Liver (tissue), 9 donors: ENCODE measurements around the gene C5. TPM values are rescaled to one million over a fixed set of nuclear protein-coding genes. Genes with fewer than 3 reads are reported as not detected.

Source experiments
- DNase-seq: peaks from one replicate; pipeline ENCODE4 v3.0.0-alpha.2; 2017; ENCODE audit warnings: low spot score
- H3K27ac ChIP-seq, 2 donors: one replicate each; pipeline ENCODE4 v1.7.0; 2013; ENCODE audit warnings: inconsistent platforms in 2 of 2, low read length in 2 of 2, control low read depth in 1 of 2, low read depth in 1 of 2, mild to moderate bottlenecking in 1 of 2
- H3K27me3 ChIP-seq, 4 donors: one replicate each; pipeline versions ENCODE4 v1.6.1 to v1.7.0; 2013; ENCODE audit warnings: low read length in 3 of 4, inconsistent platforms in 1 of 4, mild to moderate bottlenecking in 1 of 4, moderate library complexity in 1 of 4; ENCODE audit not compliant: control insufficient read depth in 4 of 4, insufficient read depth in 4 of 4
- H3K36me3 ChIP-seq, 4 donors: one replicate each; pipeline versions ENCODE4 v1.6.1 to v1.7.0; 2013; ENCODE audit warnings: low read length in 3 of 4, mild to moderate bottlenecking in 3 of 4, low read depth in 1 of 4, moderate library complexity in 1 of 4; ENCODE audit not compliant: control insufficient read depth in 4 of 4, insufficient read depth in 3 of 4
- H3K4me1 ChIP-seq, 4 donors: one replicate each; pipeline versions ENCODE4 v1.6.1 to v1.7.0; 2013; ENCODE audit warnings: low read length in 3 of 4, mild to moderate bottlenecking in 3 of 4, moderate library complexity in 1 of 4; ENCODE audit not compliant: control insufficient read depth in 4 of 4, insufficient read depth in 4 of 4
- H3K4me3 ChIP-seq, 3 donors: one replicate each; pipeline versions ENCODE4 v1.6.1 to v1.7.0; 2013; ENCODE audit warnings: low read length in 3 of 3, control low read depth in 1 of 3, low read depth in 1 of 3, mild to moderate bottlenecking in 1 of 3
- H3K9ac ChIP-seq, 2 donors: one replicate each; pipeline ENCODE4 v1.7.0; 2013; ENCODE audit warnings: low read length in 2 of 2, mild to moderate bottlenecking in 2 of 2, moderate library complexity in 2 of 2, control low read depth in 1 of 2, low read depth in 1 of 2
- H3K9me3 ChIP-seq, 4 donors: one replicate each; pipeline versions ENCODE4 v1.6.1 to v1.7.0; 2013; ENCODE audit warnings: low read length in 3 of 4; ENCODE audit not compliant: control insufficient read depth in 4 of 4
- ATF3 ChIP-seq: IDR thresholded peaks from 2 replicates; pipeline ENCODE4 v1.6.1; 2016; ENCODE audit warnings: antibody characterized with exemption
- CTCF ChIP-seq: fragments of 150-350 bp; IDR thresholded peaks from 2 replicates; pipeline ENCODE4 v1.5.1; 2017; ENCODE audit warnings: improper control_type of control experiment, low read depth, low read length; ENCODE audit not compliant: missing input control
- EGR1 ChIP-seq, 2 donors: IDR thresholded peaks; 2 replicates each; pipeline ENCODE4 v1.6.1; 2016 to 2018; ENCODE audit warnings: antibody characterized with exemption in 2 of 2, low read depth in 2 of 2
- FOXA1 ChIP-seq: IDR thresholded peaks from 2 replicates; pipeline ENCODE4 v1.6.1; 2016; ENCODE audit warnings: antibody characterized with exemption
- FOXA2 ChIP-seq: IDR thresholded peaks from 2 replicates; pipeline ENCODE4 v1.6.1; 2016; ENCODE audit warnings: antibody characterized with exemption
- GABPA ChIP-seq, 2 donors: IDR thresholded peaks in 1 of 2; conservative IDR thresholded peaks in 1 of 2; 2 replicates each; pipeline ENCODE4 v1.6.1; 2016; ENCODE audit warnings: antibody characterized with exemption in 2 of 2, mild to moderate bottlenecking in 1 of 2, moderate library complexity in 1 of 2
- HNF4A ChIP-seq, 2 donors: conservative IDR thresholded peaks; 2 replicates each; pipeline ENCODE4 v1.6.1; 2016; ENCODE audit warnings: antibody characterized with exemption in 2 of 2, mild to moderate bottlenecking in 2 of 2
- HNF4G ChIP-seq: IDR thresholded peaks from 2 replicates; pipeline ENCODE4 v1.6.1; 2016; ENCODE audit warnings: antibody characterized with exemption
- JUND ChIP-seq, 2 donors: IDR thresholded peaks; 2 replicates each; pipeline ENCODE4 v1.6.1; 2016; ENCODE audit warnings: antibody characterized with exemption in 2 of 2
- MAX ChIP-seq: IDR thresholded peaks from 2 replicates; pipeline ENCODE4 v1.6.1; 2016; ENCODE audit warnings: antibody characterized with exemption
- NR2F2 ChIP-seq: IDR thresholded peaks from 2 replicates; pipeline ENCODE4 v1.6.1; 2016; ENCODE audit warnings: antibody characterized with exemption
- RAD21 ChIP-seq, 2 donors: IDR thresholded peaks; 2 replicates each; pipeline ENCODE4 v1.6.1; 2016; ENCODE audit warnings: antibody characterized with exemption in 2 of 2, mild to moderate bottlenecking in 2 of 2
- REST ChIP-seq: IDR thresholded peaks from 2 replicates; pipeline ENCODE4 v1.6.1; 2016; ENCODE audit warnings: antibody characterized with exemption, mild to moderate bottlenecking
- RXRA ChIP-seq, 2 donors: IDR thresholded peaks; 2 replicates each; pipeline ENCODE4 v1.6.1; 2017 to 2018; ENCODE audit warnings: antibody characterized with exemption in 2 of 2, mild to moderate bottlenecking in 1 of 2
- SP1 ChIP-seq: IDR thresholded peaks from 2 replicates; pipeline ENCODE4 v1.6.1; 2018; ENCODE audit warnings: antibody characterized with exemption, mild to moderate bottlenecking
- TAF1 ChIP-seq: conservative IDR thresholded peaks from 2 replicates; pipeline ENCODE4 v1.6.1; 2016; ENCODE audit warnings: antibody characterized with exemption, mild to moderate bottlenecking
- YY1 ChIP-seq: IDR thresholded peaks from 2 replicates; pipeline ENCODE4 v1.6.1; 2016; ENCODE audit warnings: antibody characterized with exemption, mild to moderate bottlenecking
- ZBTB33 ChIP-seq: IDR thresholded peaks from 2 replicates; pipeline ENCODE4 v1.6.1; 2016; ENCODE audit warnings: antibody characterized with exemption
- WGBS: extraction: QIAGEN DNeasy Blood & Tissue Kit; methylation state at CpG from one replicate; pipeline ENCODE4 v1.1.7; 2013; 5-methylcytosine and 5-hydroxymethylcytosine counted together
- polyA plus RNA-seq, 2 donors: library from polyadenylated mRNA; stranded (reverse) in 1 of 2; unstranded in 1 of 2; fragments of 200-250 nt in 1 of 2; fragments of >200 nt in 1 of 2; fragmentation: Nextera tagmentation in 1 of 2; extraction: Ambion mirVana in 1 of 2; gene quantifications; one replicate each; pipeline versions ENCODE4 v1.2.1 to v1.2.3, GENCODE V29; 2013 to 2015
- total RNA-seq, 2 donors: library from RNA; depleted of rRNA; stranded (reverse); fragments of >200 nt; gene quantifications; one replicate each; pipeline ENCODE4 v1.2.3, GENCODE V29; 2014
- donor health status: healthy.
- donor health status: healthy.
- donor health status: healthy.
- donor health status: healthy.
- donor health status: healthy.

The C5 gene
- total and polyA plus RNA-seq, 4 donors: 127 to 485 (median 361) TPM

- no peaks in the 10 kb centered on the region for H3K27me3 ChIP-seq
- TF ChIP-seq HNF4G (no peak), FOXA2 (no peak), EGR1 (IDR thresholded peaks at IDR 0.05; ENCODE audit: low read depth in 2 of 2) (no peak), REST (no peak), SP1 (no peak), RXRA (IDR thresholded peaks at IDR 0.05) (no peak), HNF4A (conservative IDR thresholded peaks at IDR 0.05) (no peak), NR2F2 (no peak), RAD21 (IDR thresholded peaks at IDR 0.05) (no peak), FOXA1 (no peak), MAX (no peak)
- H3K9me3 ChIP-seq: no peaks in the 10 kb centered on the region
- no peak overlapping the region for H3K27ac ChIP-seq
- no peak overlapping the region for H3K9ac ChIP-seq
- H3K4me1 ChIP-seq: peaks cover 5 to 35% (median 20%) of the 10 kb centered on the region in 4 donors
- no peaks in the 10 kb centered on the region for H3K36me3 ChIP-seq
- DNase-seq: no peak
- H3K4me3 ChIP-seq: no peak overlapping the region
- 63% methylated on average over 3 of the region's 3 CpGs for WGBS
Measured at GRCh38 chr9:120934281-120934680, 115.8 kb downstream of the C5 start.

- no peak for TF ChIP-seq YY1
- TF ChIP-seq FOXA1: no peak
- DNase-seq: no peak
- WGBS: 92% methylated on average over 8 of the region's 8 CpGs
- no peak overlapping the region for H3K9ac ChIP-seq
- H3K9me3 ChIP-seq: no peaks in the 10 kb centered on the region
- H3K27me3 ChIP-seq: no peaks in the 10 kb centered on the region
- no peaks in the 10 kb centered on the region for H3K36me3 ChIP-seq
- H3K4me3 ChIP-seq: no peak overlapping the region
- H3K27ac ChIP-seq: no peak overlapping the region
- peaks cover 5 to 39% (median 22%) of the 10 kb centered on the region in 4 donors for H3K4me1 ChIP-seq
Measured at GRCh38 chr9:120933310-120934055, 116.6 kb downstream of the C5 start.

- Histone ChIP-seq H3K27ac (peak overlapping the region; percentile 6 to 63), H3K27me3 (no peaks in the 10 kb centered on the region), H3K9me3 (no peaks in the 10 kb centered on the region), H3K9ac (peak overlapping the region in 1 of 2 donors; percentile 55), H3K36me3 (no peaks in the 10 kb centered on the region), H3K4me3 (no peak overlapping the region), H3K4me1 (peaks cover 5 to 32% (median 19%) of the 10 kb centered on the region in 4 donors)
- 79% methylated on average over 6 of the region's 6 CpGs for WGBS
- TF ChIP-seq SP1 (no peak), HNF4A (conservative IDR thresholded peaks at IDR 0.05) (no peak), FOXA1 (no peak), JUND (IDR thresholded peaks at IDR 0.05) (no peak), TAF1 (no peak), RAD21 (IDR thresholded peaks at IDR 0.05) (no peak), ZBTB33 (no peak), MAX (no peak), RXRA (IDR thresholded peaks at IDR 0.05) (no peak), FOXA2 (no peak), GABPA (IDR thresholded peaks at IDR 0.05 in 1 of 2, conservative IDR thresholded peaks at IDR 0.05 in 1 of 2) (no peak), ATF3 (no peak), YY1 (no peak), CTCF (no peak), HNF4G (no peak)
- DNase-seq: no peak
Measured at GRCh38 chr9:120932086-120932823, 117.8 kb downstream of the C5 start.
